WTC11 (cell line): ENCODE data around the gene AGPAT3. TPM values are rescaled to one million over a fixed set of nuclear protein-coding genes. Genes with fewer than 3 reads are reported as not detected.

Experiments
- ATAC-seq: fragments of 200-7000 bp; cut with Tn5 transposase; 2 replicates; pipeline ENCODE4 v1.10.0; 2021; ENCODE audit warnings: mild to moderate bottlenecking, moderate library complexity
- CTCF ChIA-PET: fragments of 300-600 bp; sonication (Branson Sonifier 250); formaldehyde crosslinking; loops from one replicate; lab custom pipeline; 2021; ENCODE audit warnings: antibody characterized with exemption; lab: Charles Lee
- POLR2A ChIA-PET: fragments of 350-600 bp; sonication (Branson Sonifier 250); formaldehyde crosslinking; loops from one replicate; lab custom pipeline; 2021; ENCODE audit warnings: antibody characterized with exemption; lab: Charles Lee
- DNase-seq: peaks from one replicate; pipeline ENCODE4 v3.0.0; 2021; ENCODE audit warnings: low spot score
- H3K27ac Mint-ChIP-seq: 2 replicates; pipeline ENCODE4 v1.8.0; 2021; ENCODE audit warnings: mixed read lengths
- H3K27me3 Mint-ChIP-seq: 2 replicates; pipeline ENCODE4 v1.8.0; 2021; ENCODE audit warnings: low read depth, mild to moderate bottlenecking, moderate library complexity, mixed read lengths
- H3K36me3 Mint-ChIP-seq: 2 replicates; pipeline ENCODE4 v1.8.0; 2021; ENCODE audit warnings: mixed read lengths
- H3K4me1 Mint-ChIP-seq: 2 replicates; pipeline ENCODE4 v1.8.0; 2022; ENCODE audit warnings: mixed read lengths
- H3K4me3 Mint-ChIP-seq: 2 replicates; pipeline ENCODE4 v1.8.0; 2021; ENCODE audit warnings: mild to moderate bottlenecking, moderate library complexity, mixed read lengths
- H3K9me3 Mint-ChIP-seq: 2 replicates; pipeline ENCODE4 v1.8.0; 2021; ENCODE audit warnings: mixed read lengths
- ARID4B ChIP-seq: sonication (generic); formaldehyde crosslinking; IDR thresholded peaks from 2 replicates; pipeline ENCODE4 v1.8.0; 2023; ENCODE audit warnings: missing genetic modification reagents, mild to moderate bottlenecking, borderline replicate concordance
- CREM ChIP-seq: sonication (generic); formaldehyde crosslinking; IDR thresholded peaks from 2 replicates; pipeline ENCODE4 v1.8.1; 2022; ENCODE audit warnings: mild to moderate bottlenecking, missing genetic modification reagents, moderate library complexity
- ELF4 ChIP-seq: sonication (generic); formaldehyde crosslinking; IDR thresholded peaks from 2 replicates; pipeline ENCODE4 v1.8.1; 2022; ENCODE audit warnings: low read depth, mild to moderate bottlenecking, moderate library complexity, missing genetic modification reagents
- JUN ChIP-seq: sonication (generic); formaldehyde crosslinking; IDR thresholded peaks from 2 replicates; pipeline ENCODE4 v1.8.0; 2023; ENCODE audit warnings: mild to moderate bottlenecking, missing genetic modification reagents
- MLX ChIP-seq: sonication (generic); formaldehyde crosslinking; IDR thresholded peaks from 2 replicates; pipeline ENCODE4 v1.8.1; 2023; ENCODE audit warnings: mild to moderate bottlenecking, missing genetic modification reagents, moderate library complexity
- MYBL2 ChIP-seq: sonication (generic); formaldehyde crosslinking; IDR thresholded peaks from 2 replicates; pipeline ENCODE4 v1.8.1; 2023; ENCODE audit warnings: mild to moderate bottlenecking, moderate library complexity, missing genetic modification reagents
- TP53 ChIP-seq: sonication (generic); formaldehyde crosslinking; IDR thresholded peaks from 2 replicates; pipeline ENCODE4 v1.8.1; 2023; ENCODE audit warnings: mild to moderate bottlenecking, missing genetic modification reagents
- ZNF121 ChIP-seq: sonication (generic); formaldehyde crosslinking; IDR thresholded peaks from 2 replicates; pipeline ENCODE4 v1.8.0; 2023; ENCODE audit warnings: missing genetic modification reagents
- ZNF317 ChIP-seq: sonication (generic); formaldehyde crosslinking; IDR thresholded peaks from 2 replicates; pipeline ENCODE4 v1.8.1; 2023; ENCODE audit warnings: low read depth, mild to moderate bottlenecking, moderate library complexity, missing genetic modification reagents, borderline replicate concordance
- ZNF532 ChIP-seq: fragments of 250-450 bp; sonication (Bioruptor Pico); IDR thresholded peaks from 2 replicates; pipeline ENCODE4 v1.9.0; 2021; ENCODE audit warnings: mild to moderate bottlenecking, borderline replicate concordance
- total RNA-seq: library from RNA; stranded (reverse); gene quantifications from 3 replicates; pipeline ENCODE4 v1.2.3, GENCODE V29; 2021

The AGPAT3 gene
- total RNA-seq, 1 experiment from 2014 or later, result 5.6 TPM

GRCh38 chr21:44017601-44018000, 152.6 kb downstream of the AGPAT3 start:
- CTCF ChIA-PET, result no interaction called here
- POLR2A ChIA-PET, result interaction anchor here (0.6 kb wide), 1 partner anchor 58 kb away, joined by 6 read pairs; no protein-coding TSS in a partner anchor
- no peak for DNase-seq
- no peaks in the 10 kb centered on the region for H3K9me3 Mint-ChIP-seq
- no peak overlapping the region for H3K4me3 Mint-ChIP-seq
- H3K4me1 Mint-ChIP-seq, result peaks cover 26% of the 10 kb centered on the region
- no peaks in the 10 kb centered on the region for H3K36me3 Mint-ChIP-seq
- H3K27me3 Mint-ChIP-seq, result no peaks in the 10 kb centered on the region
- ATAC-seq, result no peak
- peak overlapping the region; percentile 67; the same call in 1 of the 2 replicates for H3K27ac Mint-ChIP-seq
- no peak for TF ChIP-seq ZNF532 (CRISPR knock-in tag)
- no peak for TF ChIP-seq MYBL2
- TF ChIP-seq ZNF121 (CRISPR knock-in tag), result no peak
- no peak for TF ChIP-seq TP53 (CRISPR knock-in tag)
- TF ChIP-seq ZNF317 (CRISPR knock-in tag), result no peak
- TF ChIP-seq ELF4 (CRISPR knock-in tag), result no peak
- TF ChIP-seq CREM, result no peak

GRCh38 chr21:44018127-44018526, 153.1 kb downstream of the AGPAT3 start:
- TF ChIP-seq JUN (CRISPR knock-in tag), result no peak
- CTCF ChIA-PET, result no interaction called here

GRCh38 chr21:44018813-44019567, 154.0 kb downstream of the AGPAT3 start:
- TF ChIP-seq MLX (CRISPR knock-in tag), result no peak
- no peak for TF ChIP-seq CREM
- POLR2A ChIA-PET, result no interaction called here
- Mint-ChIP-seq H3K9me3 (no peaks in the 10 kb centered on the region), H3K4me3 (no peak overlapping the region), H3K27me3 (no peaks in the 10 kb centered on the region), H3K36me3 (no peaks in the 10 kb centered on the region), H3K27ac (0 out of 2 replicates have a peak overlapping the region, but pooled peaks have one; percentile 11), H3K4me1 (peaks cover 17% of the 10 kb centered on the region)
- CTCF ChIA-PET, result no interaction called here
- ATAC-seq (no peak), DNase-seq (no peak)

More at GRCh38 chr21:44018127-44018526, 153.1 kb downstream of the AGPAT3 start:
- POLR2A ChIA-PET, result interaction anchor here (0.6 kb wide), 1 partner anchor 57 kb away, joined by 6 read pairs; no protein-coding TSS in a partner anchor
- no peak for ATAC-seq
- no peak for DNase-seq
- H3K27ac Mint-ChIP-seq, result peak overlapping the region; percentile 67; the same call in 1 of the 2 replicates
- no peak overlapping the region for H3K4me3 Mint-ChIP-seq
- no peaks in the 10 kb centered on the region for H3K36me3 Mint-ChIP-seq
- H3K27me3 Mint-ChIP-seq, result no peaks in the 10 kb centered on the region
- peaks cover 25% of the 10 kb centered on the region for H3K4me1 Mint-ChIP-seq
- H3K9me3 Mint-ChIP-seq, result no peaks in the 10 kb centered on the region

GRCh38 chr21:44019568-44019958, 154.5 kb downstream of the AGPAT3 start:
- Mint-ChIP-seq H3K27me3 (no peaks in the 10 kb centered on the region), H3K4me3 (no peak overlapping the region), H3K9me3 (no peaks in the 10 kb centered on the region), H3K36me3 (no peaks in the 10 kb centered on the region), H3K4me1 (peaks cover 14% of the 10 kb centered on the region), H3K27ac (no peak overlapping the region)
- ATAC-seq (no peak), DNase-seq (no peak)
- ChIA-PET POLR2A (no interaction called here), CTCF (interaction anchor here (1.2 kb wide), 1 partner anchor 78 kb away, joined by 3 read pairs; no protein-coding TSS in a partner anchor)
- TF ChIP-seq ARID4B (CRISPR knock-in tag), result no peak
